NB4 (cell line): ENCODE data around the gene P2RX3.

ENCODE experiments used
- CTCF ChIP-seq: IDR thresholded peaks from one replicate; pipeline ENCODE4 v1.5.1; 2012; ENCODE audit warnings: low read depth, low read length
- MAX ChIP-seq: IDR thresholded peaks from 2 replicates; pipeline ENCODE4 v1.6.1; 2011; ENCODE audit warnings: low read depth, low read length
- MYC ChIP-seq: IDR thresholded peaks from 2 replicates; pipeline ENCODE4 v1.6.1; 2011; ENCODE audit warnings: low read depth, low read length
- POLR2A ChIP-seq: IDR thresholded peaks from 2 replicates; pipeline ENCODE4 v1.6.1; 2011; ENCODE audit warnings: mild to moderate bottlenecking; ENCODE audit not compliant: insufficient read length; ENCODE audit errors: extremely low read depth

GRCh38 chr11:57364851-57365660, 26.9 kb downstream of the P2RX3 start:
- TF ChIP-seq CTCF, result no peak
- TF ChIP-seq POLR2A, result no peak
- TF ChIP-seq MAX, result no peak
- no peak for TF ChIP-seq MYC
